ENCODE results near the gene SAMD4B. TPM values are rescaled to one million over a fixed set of nuclear protein-coding genes. Genes with fewer than 3 reads are reported as not detected.

SAMD4B gene
- total and polyA plus RNA-seq, 2 experiments from 2014 or later: 104 to 172 TPM

GRCh38 chr19:39349326-39349725 lies 7.1 kb downstream of the SAMD4B start:
- no peaks in the 10 kb centered on the region for H3K9me3 Mint-ChIP-seq
- Histone ChIP-seq H3K4me3 (no peak overlapping the region), H3K36me3 (ENCODE audit: insufficient read depth) (peaks cover 9% of the 10 kb centered on the region; the same call in 1 of the 2 replicates), H3K27ac (ENCODE audit: low read depth) (no peak overlapping the region), H3K27me3 (ENCODE audit: insufficient read depth) (no peaks in the 10 kb centered on the region), H3F3A (replicated peaks; ENCODE audit: low read depth) (peaks cover 10% of the 10 kb centered on the region; the same call in 1 of the 2 replicates), H2AFZ (no peak overlapping the region), H3K4me2 (no peak overlapping the region), H3K79me2 (replicated peaks; ENCODE audit: insufficient read depth) (peaks cover 15% of the 10 kb centered on the region), H4K20me1 (replicated peaks; ENCODE audit: insufficient read depth) (peaks cover 51% of the 10 kb centered on the region), H3K4me1 (ENCODE audit: insufficient read depth) (no peaks in the 10 kb centered on the region), H3K9me2 (ENCODE audit: insufficient read depth) (no peaks in the 10 kb centered on the region)
- H3K27me3 Mint-ChIP-seq (ENCODE audit: insufficient read depth, low read depth, poor library complexity): no peaks in the 10 kb centered on the region
- no peak overlapping the region for H3K4me3 Mint-ChIP-seq
- peaks cover 3% of the 10 kb centered on the region for H3K4me1 Mint-ChIP-seq
- no peak overlapping the region for H3K27ac Mint-ChIP-seq
- peaks cover 37% of the 10 kb centered on the region for H3K36me3 Mint-ChIP-seq (ENCODE audit: low read depth)
- DNase-seq (ENCODE audit: low spot score) (no peak), ATAC-seq (no peak)
- TF ChIP-seq EZH2 (IDR thresholded peaks at IDR 0.05; ENCODE audit: low read depth, unreplicated experiment) (no peak), ZNF114 (CRISPR knock-in tag; IDR thresholded peaks at IDR 0.05) (no peak), NANOG (IDR thresholded peaks at IDR 0.05; ENCODE audit: borderline replicate concordance) (no peak), REST (IDR thresholded peaks at IDR 0.05; ENCODE audit: unreplicated experiment) (no peak), CTCF (conservative IDR thresholded peaks at IDR 0.05; ENCODE audit: low read depth in 2 of 2) (no peak), STAT1 (IDR thresholded peaks at IDR 0.05; ENCODE audit: unreplicated experiment) (no peak), EZH2phosphoT487 (IDR thresholded peaks at IDR 0.05; ENCODE audit: unreplicated experiment) (no peak)

GRCh38 chr19:39350156-39350555 lies 7.9 kb downstream of the SAMD4B start:
- ATAC-seq (no peak), DNase-seq (ENCODE audit: low spot score) (no peak)
- Histone ChIP-seq H4K20me1 (replicated peaks; ENCODE audit: insufficient read depth) (peaks cover 44% of the 10 kb centered on the region), H3K27ac (ENCODE audit: low read depth) (no peak overlapping the region), H3K9me2 (ENCODE audit: insufficient read depth) (no peaks in the 10 kb centered on the region), H3K36me3 (ENCODE audit: insufficient read depth) (peaks cover 15% of the 10 kb centered on the region; the same call in 1 of the 2 replicates), H3K4me2 (no peak overlapping the region), H3K4me1 (ENCODE audit: insufficient read depth) (no peaks in the 10 kb centered on the region), H3K4me3 (no peak overlapping the region), H3K79me2 (replicated peaks; ENCODE audit: insufficient read depth) (peaks cover 11% of the 10 kb centered on the region), H2AFZ (no peak overlapping the region), H3K27me3 (ENCODE audit: insufficient read depth) (no peaks in the 10 kb centered on the region), H3F3A (replicated peaks; ENCODE audit: low read depth) (0 out of 2 replicates have a peak, but pooled peaks cover 10% of the 10 kb centered on the region)
- Mint-ChIP-seq H3K4me1 (no peaks in the 10 kb centered on the region), H3K27me3 (ENCODE audit: insufficient read depth, low read depth, poor library complexity) (no peaks in the 10 kb centered on the region), H3K9me3 (no peaks in the 10 kb centered on the region), H3K27ac (no peak overlapping the region), H3K36me3 (ENCODE audit: low read depth) (peaks cover 41% of the 10 kb centered on the region), H3K4me3 (no peak overlapping the region)
- TF ChIP-seq ETS1 (IDR thresholded peaks at IDR 0.05) (no peak), CREB1 (CRISPR knock-in tag; IDR thresholded peaks at IDR 0.05; ENCODE audit: low read depth) (no peak), CTCF (conservative IDR thresholded peaks at IDR 0.05; ENCODE audit: low read depth in 2 of 2) (no peak)

Data from GM23338 (cell line).